GM23338 (cell line): ENCODE results near the gene ARID1B. TPM values are rescaled to one million over a fixed set of nuclear protein-coding genes. Genes with fewer than 3 reads are reported as not detected.

Source experiments
- CREB1 ChIP-seq: fragments of 250-450 bp; sonication (Bioruptor Pico); IDR thresholded peaks from 2 replicates; pipeline ENCODE4 v1.5.0; 2020; ENCODE audit warnings: low read depth, mild to moderate bottlenecking, moderate library complexity
- EZH2 ChIP-seq: fragments of 200-600 bp; sonication (generic); IDR thresholded peaks from one replicate; pipeline ENCODE4 v1.8.0; 2017; ENCODE audit warnings: antibody characterized with exemption, mild to moderate bottlenecking, low read depth; ENCODE audit not compliant: unreplicated experiment
- EZH2phosphoT487 ChIP-seq: fragments of 200-600 bp; sonication (generic); IDR thresholded peaks from one replicate; pipeline ENCODE4 v1.8.1; 2018; ENCODE audit warnings: antibody characterized with exemption; ENCODE audit not compliant: unreplicated experiment
- JUNB ChIP-seq: IDR thresholded peaks from one replicate; pipeline ENCODE4 v1.6.1; 2016; ENCODE audit warnings: antibody characterized with exemption; ENCODE audit not compliant: unreplicated experiment
- POLR2AphosphoS5 ChIP-seq: IDR thresholded peaks from 2 replicates; pipeline ENCODE4 v1.6.1; 2016; ENCODE audit warnings: antibody characterized with exemption, low read depth
- ZNF331 ChIP-seq: fragments of 250-450 bp; sonication (Bioruptor Pico); IDR thresholded peaks from 2 replicates; pipeline ENCODE4 v1.5.0; 2020; ENCODE audit warnings: low read depth, mild to moderate bottlenecking, moderate library complexity
- polyA plus RNA-seq: library from polyadenylated mRNA; unstranded; fragments of >200 nt; fragmentation: Nextera tagmentation; extraction: Ambion mirVana; gene quantifications from 2 replicates; pipeline ENCODE4 v1.2.1, GENCODE V29; 2016
- total RNA-seq: library from RNA; depleted of rRNA; stranded (reverse); fragments of >200 nt; shearing (Covaris generic); gene quantifications from 2 replicates; pipeline ENCODE4 v1.2.3, GENCODE V29; 2014
- TF ChIP-seq, protein P1 (sequence below): fragments of 250-450 bp; sonication (Bioruptor Pico); IDR thresholded peaks from 2 replicates; pipeline ENCODE4 v1.5.0; 2020; ENCODE audit warnings: mild to moderate bottlenecking, moderate library complexity
- TF ChIP-seq, protein P2 (sequence below), 2 experiments: fragments of 200-600 bp in 1 of 2; sonication (generic) in 1 of 2; conservative IDR thresholded peaks; 2 replicates each; pipeline versions ENCODE4 v1.5.1 to v1.6.1; 2016 to 2017; ENCODE audit warnings: antibody characterized with exemption in 2 of 2, low read depth in 2 of 2, mild to moderate bottlenecking in 2 of 2, moderate library complexity in 1 of 2
- TF ChIP-seq, protein P3 (sequence below): IDR thresholded peaks from 2 replicates; pipeline ENCODE4 v1.6.1; 2016; ENCODE audit warnings: antibody characterized with exemption

ARID1B gene
- total and polyA plus RNA-seq, 2 experiments from 2014 or later, result 59.3 to 72.2 TPM

DNA sequence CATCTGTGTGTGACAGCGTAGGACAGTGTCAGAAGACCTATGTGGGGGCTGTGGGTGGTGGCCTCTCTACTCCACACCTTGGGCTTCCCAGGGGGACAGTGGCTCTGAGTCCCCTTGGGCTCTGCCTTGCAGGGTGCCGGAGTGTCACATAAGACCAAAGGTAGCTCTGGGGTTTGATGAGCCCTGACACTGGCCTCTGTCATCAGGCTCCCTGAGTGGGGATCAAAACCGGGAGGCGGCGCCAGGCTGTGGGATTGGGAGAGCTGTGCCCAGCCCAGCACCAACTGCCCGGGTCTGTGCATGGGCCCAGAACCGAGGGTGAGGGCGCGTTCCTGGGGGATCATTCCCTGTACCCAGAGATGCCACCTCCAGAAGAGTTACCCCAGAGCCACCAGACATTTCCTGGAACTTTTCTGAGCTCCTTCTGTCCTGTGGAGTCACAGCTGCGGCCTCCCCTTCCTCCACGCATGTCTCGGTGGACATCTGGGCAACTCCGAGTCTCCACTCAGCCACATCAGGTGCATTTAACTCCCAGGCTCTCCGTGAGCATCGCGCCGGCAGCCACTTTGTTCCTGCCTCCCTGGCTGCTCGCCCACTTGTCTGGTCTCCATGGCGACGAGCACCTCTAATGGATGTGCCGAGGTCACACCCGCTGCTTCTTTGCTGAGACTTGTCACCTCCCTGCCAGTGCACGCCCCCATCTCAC lies 451.4 kb downstream of the ARID1B start (continued):
- TF ChIP-seq, protein P1, sequence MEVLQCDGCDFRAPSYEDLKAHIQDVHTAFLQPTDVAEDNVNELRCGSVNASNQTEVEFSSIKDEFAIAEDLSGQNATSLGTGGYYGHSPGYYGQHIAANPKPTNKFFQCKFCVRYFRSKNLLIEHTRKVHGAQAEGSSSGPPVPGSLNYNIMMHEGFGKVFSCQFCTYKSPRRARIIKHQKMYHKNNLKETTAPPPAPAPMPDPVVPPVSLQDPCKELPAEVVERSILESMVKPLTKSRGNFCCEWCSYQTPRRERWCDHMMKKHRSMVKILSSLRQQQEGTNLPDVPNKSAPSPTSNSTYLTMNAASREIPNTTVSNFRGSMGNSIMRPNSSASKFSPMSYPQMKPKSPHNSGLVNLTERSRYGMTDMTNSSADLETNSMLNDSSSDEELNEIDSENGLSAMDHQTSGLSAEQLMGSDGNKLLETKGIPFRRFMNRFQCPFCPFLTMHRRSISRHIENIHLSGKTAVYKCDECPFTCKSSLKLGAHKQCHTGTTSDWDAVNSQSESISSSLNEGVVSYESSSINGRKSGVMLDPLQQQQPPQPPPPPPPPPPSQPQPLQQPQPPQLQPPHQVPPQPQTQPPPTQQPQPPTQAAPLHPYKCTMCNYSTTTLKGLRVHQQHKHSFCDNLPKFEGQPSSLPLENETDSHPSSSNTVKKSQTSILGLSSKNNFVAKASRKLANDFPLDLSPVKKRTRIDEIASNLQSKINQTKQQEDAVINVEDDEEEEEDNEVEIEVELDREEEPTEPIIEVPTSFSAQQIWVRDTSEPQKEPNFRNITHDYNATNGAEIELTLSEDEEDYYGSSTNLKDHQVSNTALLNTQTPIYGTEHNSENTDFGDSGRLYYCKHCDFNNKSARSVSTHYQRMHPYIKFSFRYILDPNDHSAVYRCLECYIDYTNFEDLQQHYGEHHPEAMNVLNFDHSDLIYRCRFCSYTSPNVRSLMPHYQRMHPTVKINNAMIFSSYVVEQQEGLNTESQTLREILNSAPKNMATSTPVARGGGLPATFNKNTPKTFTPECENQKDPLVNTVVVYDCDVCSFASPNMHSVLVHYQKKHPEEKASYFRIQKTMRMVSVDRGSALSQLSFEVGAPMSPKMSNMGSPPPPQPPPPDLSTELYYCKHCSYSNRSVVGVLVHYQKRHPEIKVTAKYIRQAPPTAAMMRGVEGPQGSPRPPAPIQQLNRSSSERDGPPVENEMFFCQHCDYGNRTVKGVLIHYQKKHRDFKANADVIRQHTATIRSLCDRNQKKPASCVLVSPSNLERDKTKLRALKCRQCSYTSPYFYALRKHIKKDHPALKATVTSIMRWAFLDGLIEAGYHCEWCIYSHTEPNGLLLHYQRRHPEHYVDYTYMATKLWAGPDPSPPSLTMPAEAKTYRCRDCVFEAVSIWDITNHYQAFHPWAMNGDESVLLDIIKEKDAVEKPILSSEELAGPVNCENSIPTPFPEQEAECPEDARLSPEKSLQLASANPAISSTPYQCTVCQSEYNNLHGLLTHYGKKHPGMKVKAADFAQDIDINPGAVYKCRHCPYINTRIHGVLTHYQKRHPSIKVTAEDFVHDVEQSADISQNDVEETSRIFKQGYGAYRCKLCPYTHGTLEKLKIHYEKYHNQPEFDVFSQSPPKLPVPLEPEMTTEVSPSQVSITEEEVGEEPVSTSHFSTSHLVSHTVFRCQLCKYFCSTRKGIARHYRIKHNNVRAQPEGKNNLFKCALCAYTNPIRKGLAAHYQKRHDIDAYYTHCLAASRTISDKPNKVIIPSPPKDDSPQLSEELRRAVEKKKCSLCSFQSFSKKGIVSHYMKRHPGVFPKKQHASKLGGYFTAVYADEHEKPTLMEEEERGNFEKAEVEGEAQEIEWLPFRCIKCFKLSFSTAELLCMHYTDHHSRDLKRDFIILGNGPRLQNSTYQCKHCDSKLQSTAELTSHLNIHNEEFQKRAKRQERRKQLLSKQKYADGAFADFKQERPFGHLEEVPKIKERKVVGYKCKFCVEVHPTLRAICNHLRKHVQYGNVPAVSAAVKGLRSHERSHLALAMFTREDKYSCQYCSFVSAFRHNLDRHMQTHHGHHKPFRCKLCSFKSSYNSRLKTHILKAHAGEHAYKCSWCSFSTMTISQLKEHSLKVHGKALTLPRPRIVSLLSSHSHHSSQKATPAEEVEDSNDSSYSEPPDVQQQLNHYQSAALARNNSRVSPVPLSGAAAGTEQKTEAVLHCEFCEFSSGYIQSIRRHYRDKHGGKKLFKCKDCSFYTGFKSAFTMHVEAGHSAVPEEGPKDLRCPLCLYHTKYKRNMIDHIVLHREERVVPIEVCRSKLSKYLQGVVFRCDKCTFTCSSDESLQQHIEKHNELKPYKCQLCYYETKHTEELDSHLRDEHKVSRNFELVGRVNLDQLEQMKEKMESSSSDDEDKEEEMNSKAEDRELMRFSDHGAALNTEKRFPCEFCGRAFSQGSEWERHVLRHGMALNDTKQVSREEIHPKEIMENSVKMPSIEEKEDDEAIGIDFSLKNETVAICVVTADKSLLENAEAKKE, result no peak
- no peak for TF ChIP-seq EZH2phosphoT487
- no peak for TF ChIP-seq POLR2AphosphoS5
- TF ChIP-seq ZNF331, result no peak
- TF ChIP-seq JUNB, result no peak
- no peak for TF ChIP-seq CREB1 (CRISPR knock-in tag)
- TF ChIP-seq, protein P2, sequence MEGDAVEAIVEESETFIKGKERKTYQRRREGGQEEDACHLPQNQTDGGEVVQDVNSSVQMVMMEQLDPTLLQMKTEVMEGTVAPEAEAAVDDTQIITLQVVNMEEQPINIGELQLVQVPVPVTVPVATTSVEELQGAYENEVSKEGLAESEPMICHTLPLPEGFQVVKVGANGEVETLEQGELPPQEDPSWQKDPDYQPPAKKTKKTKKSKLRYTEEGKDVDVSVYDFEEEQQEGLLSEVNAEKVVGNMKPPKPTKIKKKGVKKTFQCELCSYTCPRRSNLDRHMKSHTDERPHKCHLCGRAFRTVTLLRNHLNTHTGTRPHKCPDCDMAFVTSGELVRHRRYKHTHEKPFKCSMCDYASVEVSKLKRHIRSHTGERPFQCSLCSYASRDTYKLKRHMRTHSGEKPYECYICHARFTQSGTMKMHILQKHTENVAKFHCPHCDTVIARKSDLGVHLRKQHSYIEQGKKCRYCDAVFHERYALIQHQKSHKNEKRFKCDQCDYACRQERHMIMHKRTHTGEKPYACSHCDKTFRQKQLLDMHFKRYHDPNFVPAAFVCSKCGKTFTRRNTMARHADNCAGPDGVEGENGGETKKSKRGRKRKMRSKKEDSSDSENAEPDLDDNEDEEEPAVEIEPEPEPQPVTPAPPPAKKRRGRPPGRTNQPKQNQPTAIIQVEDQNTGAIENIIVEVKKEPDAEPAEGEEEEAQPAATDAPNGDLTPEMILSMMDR (conservative IDR thresholded peaks at IDR 0.05; ENCODE audit: low read depth in 2 of 2), result no peak
- TF ChIP-seq, protein P3, sequence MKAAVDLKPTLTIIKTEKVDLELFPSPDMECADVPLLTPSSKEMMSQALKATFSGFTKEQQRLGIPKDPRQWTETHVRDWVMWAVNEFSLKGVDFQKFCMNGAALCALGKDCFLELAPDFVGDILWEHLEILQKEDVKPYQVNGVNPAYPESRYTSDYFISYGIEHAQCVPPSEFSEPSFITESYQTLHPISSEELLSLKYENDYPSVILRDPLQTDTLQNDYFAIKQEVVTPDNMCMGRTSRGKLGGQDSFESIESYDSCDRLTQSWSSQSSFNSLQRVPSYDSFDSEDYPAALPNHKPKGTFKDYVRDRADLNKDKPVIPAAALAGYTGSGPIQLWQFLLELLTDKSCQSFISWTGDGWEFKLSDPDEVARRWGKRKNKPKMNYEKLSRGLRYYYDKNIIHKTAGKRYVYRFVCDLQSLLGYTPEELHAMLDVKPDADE, result no peak
- no peak for TF ChIP-seq EZH2
